Measurements from ENCODE around the gene TRIM17. TPM values are rescaled to one million over a fixed set of nuclear protein-coding genes. Genes with fewer than 3 reads are reported as not detected.

Gene TRIM17
- total RNA-seq, 4 donors from 2014 or later: not detected

DNA sequence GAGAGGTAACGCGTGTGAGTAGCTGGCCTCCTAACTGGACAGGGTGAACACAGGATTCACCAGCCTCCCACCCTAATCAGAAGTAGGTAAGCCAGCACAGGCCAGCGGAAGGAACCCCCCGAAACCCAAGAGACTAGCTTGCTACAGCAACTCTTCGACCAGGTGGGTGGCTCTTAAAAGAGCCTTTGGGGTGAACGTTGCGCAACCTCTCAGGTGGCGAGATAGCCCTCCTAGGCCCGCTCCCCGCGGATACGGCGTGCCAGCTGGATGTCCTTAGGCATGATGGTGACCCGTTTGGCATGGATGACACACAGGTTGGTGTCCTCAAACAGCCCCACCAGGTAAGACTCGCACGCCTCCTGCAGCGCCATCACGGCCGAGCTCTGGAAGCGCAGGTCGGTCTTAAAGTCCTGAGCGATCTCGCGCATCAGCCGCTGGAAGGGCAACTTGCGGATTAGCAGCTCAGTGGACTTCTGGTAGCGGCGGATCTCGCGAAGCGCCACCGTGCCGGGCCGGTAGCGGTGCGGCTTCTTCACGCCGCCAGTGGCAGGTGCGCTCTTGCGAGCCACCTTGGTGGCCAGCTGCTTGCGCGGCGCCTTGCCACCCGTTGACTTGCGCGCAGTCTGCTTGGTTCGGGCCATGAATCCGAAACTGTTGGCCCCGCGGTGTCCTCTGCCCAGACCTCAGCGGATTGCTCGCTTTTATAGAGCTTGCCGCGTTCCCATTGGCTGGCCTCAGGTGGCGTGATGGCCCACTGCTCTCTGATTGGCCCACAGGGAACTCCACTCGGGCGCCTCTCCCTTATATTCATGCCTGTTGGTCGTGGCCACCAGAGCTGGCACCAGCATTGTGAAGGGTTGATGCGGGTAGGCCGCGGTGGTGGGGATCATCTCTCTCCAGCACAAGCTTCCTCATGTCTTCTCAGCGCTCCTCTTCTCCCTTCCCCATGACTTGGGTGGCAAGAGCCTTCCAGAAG lies 8.3 kb upstream of the TRIM17 start:
- Histone ChIP-seq H3K27ac (replicated peaks in 1 of 4) (no peak overlapping the region), H3K4me1 (no peaks in the 10 kb centered on the region), H3K27me3 (peaks cover 0 to 53% (median 0%) of the 10 kb centered on the region in 4 donors), H3K36me3 (no peaks in the 10 kb centered on the region), H3K9me3 (no peaks in the 10 kb centered on the region), H3K4me3 (no peak overlapping the region)
- WGBS: 96% methylated on average over 48 of the region's 62 CpGs
- no peak for DNase-seq (ENCODE audit: extremely low spot score)
- no peak for TF ChIP-seq POLR2AphosphoS5 (IDR thresholded peaks at IDR 0.05)
- intact Hi-C loops (cut with DNase I): no loop called here

DNA sequence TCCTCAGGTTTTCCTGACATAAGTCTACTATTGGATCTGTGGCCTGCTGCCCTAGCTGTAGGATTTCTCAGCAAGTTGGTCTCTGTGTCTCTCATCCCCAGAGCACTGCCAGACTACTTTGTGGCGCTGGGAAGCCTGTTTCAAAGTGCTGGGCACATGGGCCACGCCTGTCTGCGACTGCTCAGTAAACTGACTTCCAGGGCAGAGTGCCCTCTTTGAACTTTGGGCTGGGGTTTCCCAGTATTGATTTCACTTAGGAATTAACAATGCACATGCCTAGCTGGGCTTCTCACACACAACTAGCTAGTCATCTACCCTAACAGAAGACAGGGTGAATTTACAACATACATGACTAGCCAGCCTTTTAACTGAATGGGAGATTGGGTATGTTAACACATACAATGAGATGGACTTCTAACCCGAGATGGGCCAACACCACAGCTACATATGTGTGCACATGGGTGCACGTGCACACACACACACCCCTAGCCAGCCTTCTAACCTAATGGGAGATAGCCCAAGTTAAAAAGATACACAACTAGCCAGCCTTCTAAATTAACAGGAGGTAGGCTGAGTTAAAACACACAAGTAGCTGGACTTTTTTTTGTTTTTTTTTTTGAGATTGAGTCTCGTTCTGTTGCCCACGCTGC lies 6.9 kb upstream of the TRIM17 start:
- Histone ChIP-seq H3K4me1 (no peaks in the 10 kb centered on the region), H3K9me3 (no peaks in the 10 kb centered on the region), H3K4me3 (no peak overlapping the region), H3K27me3 (peaks cover 0 to 48% (median 0%) of the 10 kb centered on the region in 4 donors), H3K36me3 (no peaks in the 10 kb centered on the region), H3K27ac (replicated peaks in 1 of 4) (no peak overlapping the region)
- WGBS: 94% methylated on average over 7 of the region's 7 CpGs
- no peak for DNase-seq (ENCODE audit: extremely low spot score)
- no peak for TF ChIP-seq EP300 (IDR thresholded peaks at IDR 0.05)
- TF ChIP-seq POLR2A (IDR thresholded peaks at IDR 0.05; ENCODE audit: low read depth): no peak
- TF ChIP-seq, protein P1, sequence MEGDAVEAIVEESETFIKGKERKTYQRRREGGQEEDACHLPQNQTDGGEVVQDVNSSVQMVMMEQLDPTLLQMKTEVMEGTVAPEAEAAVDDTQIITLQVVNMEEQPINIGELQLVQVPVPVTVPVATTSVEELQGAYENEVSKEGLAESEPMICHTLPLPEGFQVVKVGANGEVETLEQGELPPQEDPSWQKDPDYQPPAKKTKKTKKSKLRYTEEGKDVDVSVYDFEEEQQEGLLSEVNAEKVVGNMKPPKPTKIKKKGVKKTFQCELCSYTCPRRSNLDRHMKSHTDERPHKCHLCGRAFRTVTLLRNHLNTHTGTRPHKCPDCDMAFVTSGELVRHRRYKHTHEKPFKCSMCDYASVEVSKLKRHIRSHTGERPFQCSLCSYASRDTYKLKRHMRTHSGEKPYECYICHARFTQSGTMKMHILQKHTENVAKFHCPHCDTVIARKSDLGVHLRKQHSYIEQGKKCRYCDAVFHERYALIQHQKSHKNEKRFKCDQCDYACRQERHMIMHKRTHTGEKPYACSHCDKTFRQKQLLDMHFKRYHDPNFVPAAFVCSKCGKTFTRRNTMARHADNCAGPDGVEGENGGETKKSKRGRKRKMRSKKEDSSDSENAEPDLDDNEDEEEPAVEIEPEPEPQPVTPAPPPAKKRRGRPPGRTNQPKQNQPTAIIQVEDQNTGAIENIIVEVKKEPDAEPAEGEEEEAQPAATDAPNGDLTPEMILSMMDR (IDR thresholded peaks at IDR 0.05): no peak
- TF ChIP-seq POLR2AphosphoS5 (IDR thresholded peaks at IDR 0.05): no peak
- intact Hi-C loops (cut with DNase I): no loop called here

GRCh38 chr1:228420968-228421826 lies 4.5 kb upstream of the TRIM17 start:
- TF ChIP-seq POLR2A (IDR thresholded peaks at IDR 0.05; ENCODE audit: low read depth): no peak
- TF ChIP-seq EP300 (IDR thresholded peaks at IDR 0.05): no peak
- no peak for TF ChIP-seq POLR2AphosphoS5 (IDR thresholded peaks at IDR 0.05)
- TF ChIP-seq, protein P1 (IDR thresholded peaks at IDR 0.05): no peak

GRCh38 chr1:228417483-228418203 lies 982 bp upstream of the TRIM17 start:
- Histone ChIP-seq H3K27me3 (peaks cover 0 to 76% (median 26%) of the 10 kb centered on the region in 4 donors), H3K4me3 (no peak overlapping the region), H3K9me3 (no peaks in the 10 kb centered on the region), H3K4me1 (peaks cover 19 to 30% (median 20%) of the 10 kb centered on the region in 4 donors), H3K27ac (replicated peaks in 1 of 4) (no peak overlapping the region), H3K36me3 (no peaks in the 10 kb centered on the region)
- intact Hi-C loops (cut with DNase I): no loop called here
- no peak for DNase-seq (ENCODE audit: extremely low spot score)
- WGBS: 95% methylated on average over 7 of the region's 7 CpGs
- TF ChIP-seq EP300 (IDR thresholded peaks at IDR 0.05) (no peak), POLR2AphosphoS5 (IDR thresholded peaks at IDR 0.05) (no peak)
- TF ChIP-seq, protein P1 (IDR thresholded peaks at IDR 0.05): no peak

More at GRCh38 chr1:228420968-228421826, 4.5 kb upstream of the TRIM17 start:
- no peak overlapping the region for H3K27ac ChIP-seq (replicated peaks in 1 of 4)
- H3K4me1 ChIP-seq: peaks cover 13 to 15% (median 14%) of the 10 kb centered on the region in 4 donors
- DNase-seq (ENCODE audit: extremely low spot score): no peak
- H3K36me3 ChIP-seq: no peaks in the 10 kb centered on the region
- no peak overlapping the region for H3K4me3 ChIP-seq
- WGBS: 92% methylated on average over 7 of the region's 7 CpGs
- no peaks in the 10 kb centered on the region for H3K9me3 ChIP-seq
- intact Hi-C loops (cut with DNase I): no loop called here
- peaks cover 0 to 62% (median 15%) of the 10 kb centered on the region in 4 donors for H3K27me3 ChIP-seq
